ENCODE measurements around the gene WNT3.

GRCh38 chr17:46857600-46857999 is 39.1 kb upstream of the WNT3 start:
- TF ChIP-seq POLR2AphosphoS5 (IDR thresholded peaks at IDR 0.05), result no peak
- TF ChIP-seq, protein P1, sequence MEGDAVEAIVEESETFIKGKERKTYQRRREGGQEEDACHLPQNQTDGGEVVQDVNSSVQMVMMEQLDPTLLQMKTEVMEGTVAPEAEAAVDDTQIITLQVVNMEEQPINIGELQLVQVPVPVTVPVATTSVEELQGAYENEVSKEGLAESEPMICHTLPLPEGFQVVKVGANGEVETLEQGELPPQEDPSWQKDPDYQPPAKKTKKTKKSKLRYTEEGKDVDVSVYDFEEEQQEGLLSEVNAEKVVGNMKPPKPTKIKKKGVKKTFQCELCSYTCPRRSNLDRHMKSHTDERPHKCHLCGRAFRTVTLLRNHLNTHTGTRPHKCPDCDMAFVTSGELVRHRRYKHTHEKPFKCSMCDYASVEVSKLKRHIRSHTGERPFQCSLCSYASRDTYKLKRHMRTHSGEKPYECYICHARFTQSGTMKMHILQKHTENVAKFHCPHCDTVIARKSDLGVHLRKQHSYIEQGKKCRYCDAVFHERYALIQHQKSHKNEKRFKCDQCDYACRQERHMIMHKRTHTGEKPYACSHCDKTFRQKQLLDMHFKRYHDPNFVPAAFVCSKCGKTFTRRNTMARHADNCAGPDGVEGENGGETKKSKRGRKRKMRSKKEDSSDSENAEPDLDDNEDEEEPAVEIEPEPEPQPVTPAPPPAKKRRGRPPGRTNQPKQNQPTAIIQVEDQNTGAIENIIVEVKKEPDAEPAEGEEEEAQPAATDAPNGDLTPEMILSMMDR (IDR thresholded peaks at IDR 0.05 in 8 of 11, conservative IDR thresholded peaks at IDR 0.05 in 3 of 11), result no peak

All from spleen (tissue), 7 donors.